HG02678 (cell line): Measurements from ENCODE around the gene AFMID.
"Not testable (repeated sequence)": the region's sequence is repeated elsewhere in the genome, so short reads cannot be mapped to it uniquely, and the experiment has no call there.

Source experiments
- ATAC-seq: cut with Tn5 transposase; IDR thresholded peaks from one replicate; pipeline ENCODE4 v1.9.1; 2021; ENCODE audit warnings: mild to moderate bottlenecking, moderate library complexity; ENCODE audit not compliant: unreplicated experiment

The AFMID gene

GRCh38 chr17:78219396-78220150 is 32.4 kb downstream of the AFMID start:
- ATAC-seq, result no peak

GRCh38 chr17:78223061-78223460 is 35.9 kb downstream of the AFMID start:
- ATAC-seq, result no peak

- ATAC-seq, result no peak
Observed at GRCh38 chr17:78223765-78224164, 36.6 kb downstream of the AFMID start.

- ATAC-seq, result no peak
Observed at GRCh38 chr17:78224231-78225087, 37.3 kb downstream of the AFMID start.

- ATAC-seq, result no peak
Observed at GRCh38 chr17:78225088-78225865, 38.1 kb downstream of the AFMID start.

- no peak for ATAC-seq
Observed at GRCh38 chr17:78226055-78226758, 39.0 kb downstream of the AFMID start.

- ATAC-seq, result no peak
Observed at GRCh38 chr17:78226759-78227454, 39.7 kb downstream of the AFMID start.

GRCh38 chr17:78227455-78227916 is 40.3 kb downstream of the AFMID start:
- no peak for ATAC-seq

- ATAC-seq, result no peak
Observed at GRCh38 chr17:78228176-78228575, 41.0 kb downstream of the AFMID start.

GRCh38 chr17:78230252-78230962 is 43.2 kb downstream of the AFMID start:
- no peak for ATAC-seq

GRCh38 chr17:78230996-78231935 is 44.1 kb downstream of the AFMID start, which contains the start of gene TMEM235:
Gene TMEM235 (plus strand): TSS chr17:78231631. CDS start chr17:78232024, 393 bp downstream.
- no peak for ATAC-seq

GRCh38 chr17:78231991-78232858 is 45.1 kb downstream of the AFMID start:
- ATAC-seq, result no peak

GRCh38 chr17:78232859-78233173 is 45.7 kb downstream of the AFMID start:
- no peak for ATAC-seq

GRCh38 chr17:78233678-78234077 is 46.5 kb downstream of the AFMID start:
- ATAC-seq, result no peak

- no peak for ATAC-seq
Observed at GRCh38 chr17:78234261-78234865, 47.2 kb downstream of the AFMID start.

- not testable (repeated sequence) for ATAC-seq
Observed at GRCh38 chr17:78235022-78235421, 47.9 kb downstream of the AFMID start.

GRCh38 chr17:78235885-78236284 is 48.7 kb downstream of the AFMID start:
- no peak for ATAC-seq
